Activated T-cell treated with anti-CD3 and anti-CD28 coated beads for 48 hours (primary cell): ENCODE results near the gene TP63.

Experiments
- DNase-seq: peaks from one replicate; pipeline ENCODE4 v3.0.0-alpha.2; 2020; ENCODE audit warnings: low read depth

TP63 gene

DNA sequence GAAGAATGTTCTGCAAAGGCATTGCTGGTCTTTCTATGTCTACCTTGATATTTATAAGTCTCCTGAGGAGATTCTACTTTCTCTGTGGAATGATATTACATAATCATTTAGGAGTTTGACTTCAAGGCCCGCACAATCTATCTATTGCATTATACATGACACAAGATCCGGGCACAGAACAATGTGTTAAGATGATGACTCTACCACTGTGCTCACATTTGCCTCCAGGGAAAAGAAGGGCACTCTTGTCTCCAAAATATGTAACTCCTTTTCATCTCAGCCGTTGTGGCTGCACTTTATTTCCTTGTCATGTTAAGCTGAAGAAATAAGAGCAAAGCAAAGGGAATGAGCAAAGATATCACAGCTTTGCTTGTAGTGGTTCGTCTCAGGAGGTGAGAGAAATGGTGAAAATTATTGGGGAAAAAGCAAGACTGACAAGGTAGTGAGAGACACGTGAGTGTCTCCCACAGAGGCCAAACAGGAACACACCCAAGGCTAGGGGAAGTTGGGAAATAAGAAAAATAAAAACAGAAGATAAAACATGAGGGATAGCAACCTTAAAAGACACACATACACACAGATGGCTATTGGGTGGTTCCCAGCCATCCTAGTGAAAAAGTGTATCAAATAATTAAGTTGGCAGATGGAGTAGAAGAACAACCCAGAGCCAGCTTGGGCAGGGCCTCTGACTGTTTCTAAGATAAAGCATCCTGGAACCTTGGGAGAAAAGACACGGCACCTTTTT is 305.2 kb downstream of the TP63 start:
- no peak for DNase-seq

DNA sequence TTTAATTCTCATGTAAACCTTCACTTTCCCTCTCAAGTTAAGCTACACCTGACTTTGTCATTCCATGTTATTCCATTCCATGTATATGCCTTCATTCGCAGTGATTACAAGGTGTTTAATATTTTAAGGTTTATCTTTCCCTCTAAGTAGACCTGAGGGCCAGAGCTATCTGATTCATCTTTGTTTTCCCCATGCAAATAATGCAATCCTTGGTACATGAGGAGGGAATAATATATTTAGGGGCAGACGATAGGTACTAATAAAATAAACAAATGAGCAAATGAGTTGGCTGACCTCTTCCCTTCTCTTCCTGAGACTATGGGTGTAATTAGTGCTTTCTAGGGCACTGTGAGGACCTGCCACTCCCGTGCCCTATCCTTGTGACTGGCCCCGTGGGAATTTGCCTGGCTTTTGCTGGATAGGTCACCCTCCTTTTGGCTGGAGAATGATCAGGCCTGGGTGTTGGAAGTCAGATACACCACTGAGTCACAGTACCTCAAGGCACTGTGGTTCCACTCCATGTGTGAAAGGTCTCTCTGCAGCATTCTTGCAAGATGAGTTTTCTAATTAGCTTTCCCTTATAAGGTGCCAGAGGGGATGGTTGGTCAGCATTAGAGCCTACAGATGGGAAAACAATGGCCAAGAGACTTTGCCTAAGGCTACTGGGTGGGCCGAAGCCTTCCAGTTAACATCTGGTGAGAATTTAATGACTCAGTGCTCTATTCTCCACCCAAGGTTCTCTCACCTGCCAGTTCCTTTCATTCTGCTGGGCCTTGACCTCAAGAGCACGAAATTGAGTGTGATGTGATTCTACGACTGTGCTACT is 306.3 kb downstream of the TP63 start:
- DNase-seq, result no peak

DNA sequence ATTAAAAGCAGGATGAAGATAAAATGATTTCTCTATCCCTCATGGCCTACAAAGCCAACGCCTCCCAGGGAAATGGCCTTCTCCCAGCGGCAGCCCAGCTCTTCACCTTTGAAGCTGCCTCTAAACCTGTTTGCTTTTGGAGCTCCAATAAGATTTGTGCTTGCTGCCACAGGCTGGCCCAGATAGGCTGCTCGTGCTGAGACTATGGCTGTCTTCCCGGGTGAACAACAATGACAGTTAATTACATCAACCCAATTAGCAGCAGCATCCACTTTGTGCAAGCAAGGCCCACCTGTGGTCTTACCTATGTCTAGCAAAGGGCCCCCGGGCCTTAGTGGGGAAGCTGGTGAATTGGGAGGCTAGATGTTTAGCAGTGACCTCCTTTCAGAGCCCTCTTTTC is 309.9 kb downstream of the TP63 start:
- no peak for DNase-seq

DNA sequence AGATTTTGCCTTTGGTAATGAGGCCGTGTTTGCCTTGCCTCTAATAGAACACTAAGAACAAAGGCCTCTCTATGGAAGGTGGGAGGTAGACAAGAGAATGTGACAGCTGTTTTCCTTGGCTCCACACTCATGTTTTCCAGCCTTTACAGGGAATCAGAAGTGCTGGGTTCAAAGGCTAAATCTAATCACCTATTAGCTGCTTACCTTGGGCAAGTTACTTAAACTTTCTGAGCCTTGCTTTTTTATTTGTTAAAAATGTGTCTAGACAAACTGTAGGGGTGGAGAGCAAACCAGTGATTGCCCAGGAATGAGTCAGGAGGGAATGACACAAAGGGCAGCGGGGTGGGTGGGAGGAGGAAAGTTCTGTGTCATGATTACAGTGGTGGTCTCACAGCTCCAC is 310.5 kb downstream of the TP63 start:
- peak; percentile 23 for DNase-seq

DNA sequence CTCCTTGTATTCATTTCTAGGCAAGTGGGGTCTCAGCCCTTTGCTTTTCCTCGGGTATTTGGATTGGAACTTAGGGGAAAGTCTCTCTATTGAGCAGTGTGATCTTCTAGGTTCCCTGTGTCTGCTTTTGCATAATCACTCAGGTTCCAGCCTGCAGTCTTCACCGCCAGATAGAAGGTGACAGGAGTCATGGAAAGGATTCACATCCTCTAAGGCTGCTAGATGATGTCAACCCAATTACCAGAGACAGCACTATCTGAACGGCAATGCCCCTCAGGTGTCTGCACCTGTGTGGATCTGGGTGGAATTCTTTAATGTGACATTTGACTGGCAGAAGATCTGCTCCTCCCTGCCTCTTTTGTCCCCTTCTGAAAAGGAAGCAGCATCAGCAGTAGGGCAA is 311.8 kb downstream of the TP63 start:
- no peak for DNase-seq

DNA sequence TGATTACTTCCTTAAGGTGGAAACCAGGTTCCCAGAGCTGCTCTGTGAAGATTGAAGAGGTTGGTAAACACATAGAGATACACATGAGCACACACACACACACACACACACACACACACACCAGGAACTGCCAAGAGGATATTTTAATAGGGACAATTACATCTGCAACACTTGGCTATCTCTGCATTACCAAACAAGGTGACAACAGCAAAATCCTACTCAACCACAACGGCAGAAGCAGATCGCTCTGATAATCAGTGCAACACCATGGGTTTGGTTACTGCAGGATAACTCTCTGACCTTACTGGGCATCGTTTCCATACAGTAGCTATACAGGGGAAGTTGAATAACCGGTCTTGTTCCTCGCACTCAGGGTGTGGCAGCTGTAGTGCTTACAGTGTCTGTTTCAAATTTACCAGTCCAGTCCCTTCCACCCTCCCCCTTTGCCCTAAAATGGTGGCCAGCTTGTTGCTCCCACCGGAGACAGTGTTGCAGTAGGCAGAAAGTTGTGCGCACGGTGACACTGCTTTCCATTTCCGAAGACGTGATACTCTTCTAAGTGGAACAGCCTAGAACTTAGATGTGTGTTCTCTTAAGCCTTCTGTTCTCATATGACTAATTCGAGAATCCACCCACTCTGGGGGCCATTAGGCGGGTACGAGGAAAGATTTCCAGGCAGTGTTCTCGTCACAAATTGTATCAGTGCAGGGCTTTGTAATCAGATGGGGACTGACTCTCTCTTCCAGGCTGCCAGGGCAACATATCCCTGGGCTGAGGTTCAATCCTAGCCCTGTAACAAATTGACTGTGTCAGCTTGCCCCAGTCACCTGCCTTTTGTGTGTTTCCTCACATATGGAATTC is 313.3 kb downstream of the TP63 start:
- DNase-seq, result no peak

DNA sequence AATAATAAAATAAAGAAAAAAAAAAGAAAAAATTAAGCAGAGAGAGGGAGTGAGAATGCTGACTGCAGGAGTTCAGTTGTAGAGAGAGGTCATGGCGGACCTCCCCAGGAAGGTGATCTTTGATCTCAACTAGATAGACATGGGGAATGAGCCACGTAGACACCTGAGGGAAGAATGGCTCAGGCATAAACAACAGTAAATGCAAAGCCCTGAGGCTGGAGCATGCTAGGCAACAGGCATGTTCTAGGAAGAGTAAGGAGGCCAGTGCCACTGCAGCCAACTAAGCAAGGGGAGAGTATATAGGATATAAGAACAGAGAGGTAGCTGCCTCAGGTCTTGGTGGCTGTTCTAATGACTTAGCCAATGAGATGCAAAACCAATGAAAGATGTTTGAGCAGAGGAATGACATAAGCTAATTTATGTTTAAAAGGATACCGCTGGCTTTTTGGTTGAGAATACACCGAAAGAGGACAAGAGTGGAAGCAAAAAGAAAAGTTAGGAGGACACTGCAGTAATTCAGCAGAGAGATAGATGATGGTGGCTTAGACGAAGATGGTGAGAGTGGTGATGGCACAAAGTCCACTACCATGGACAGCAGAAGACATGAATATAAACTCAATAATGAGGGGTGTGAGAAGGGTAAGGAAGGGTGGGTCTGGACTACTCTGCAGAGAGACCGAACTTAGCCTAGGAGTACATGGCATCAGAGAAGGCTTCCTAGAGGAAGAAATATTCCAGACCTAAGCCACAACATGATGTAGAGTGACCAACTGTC is 314.9 kb downstream of the TP63 start:
- DNase-seq, result no peak
